Fibroblast of skin of scalp (primary cell): ENCODE measurements around the gene CALHM3.
"Not testable (repeated sequence)": the region's sequence is repeated elsewhere in the genome, so short reads cannot be mapped to it uniquely, and the experiment has no call there.

Experiments
- DNase-seq: peaks from one replicate; pipeline ENCODE4 v3.0.0-alpha.2; 2013

The CALHM3 gene

GRCh38 chr10:103502849-103503660 is 24.0 kb upstream of the CALHM3 start:
- DNase-seq, result no peak

GRCh38 chr10:103501186-103501585 is 22.1 kb upstream of the CALHM3 start:
- no peak for DNase-seq

- no peak for DNase-seq
Observed at GRCh38 chr10:103500481-103500880, 21.4 kb upstream of the CALHM3 start.

- no peak for DNase-seq
Observed at GRCh38 chr10:103499881-103500280, 20.8 kb upstream of the CALHM3 start.

GRCh38 chr10:103498936-103499638 is 20.0 kb upstream of the CALHM3 start:
- DNase-seq, result no peak

- no peak for DNase-seq
Observed at GRCh38 chr10:103497161-103497915, 18.3 kb upstream of the CALHM3 start.

- DNase-seq, result no peak
Observed at GRCh38 chr10:103495321-103495720, 16.3 kb upstream of the CALHM3 start.

- DNase-seq, result no peak
Observed at GRCh38 chr10:103493916-103494877, 15.2 kb upstream of the CALHM3 start.

- no peak for DNase-seq
Observed at GRCh38 chr10:103493362-103493915, 14.4 kb upstream of the CALHM3 start, which contains the start of gene NEURL1. TSS of gene NEURL1 (plus strand) at chr10:103493705. CDS start at chr10:103494388, 683 bp downstream.

GRCh38 chr10:103492655-103493261 is 13.7 kb upstream of the CALHM3 start:
- no peak for DNase-seq

GRCh38 chr10:103491729-103492364 is 12.8 kb upstream of the CALHM3 start:
- peak; percentile 92 for DNase-seq

GRCh38 chr10:103490986-103491314 is 11.9 kb upstream of the CALHM3 start:
- no peak for DNase-seq

- no peak for DNase-seq
Observed at GRCh38 chr10:103487410-103487708, 8.3 kb upstream of the CALHM3 start.

GRCh38 chr10:103486635-103487409 is 7.8 kb upstream of the CALHM3 start:
- DNase-seq, result not testable (repeated sequence)

GRCh38 chr10:103481974-103482531 is 3.0 kb upstream of the CALHM3 start:
- peak; percentile 62 for DNase-seq

GRCh38 chr10:103480521-103480920 is 1.5 kb upstream of the CALHM3 start:
- no peak for DNase-seq

- DNase-seq, result no peak
Observed at GRCh38 chr10:103478671-103479070, 369 bp downstream of the CALHM3 start.

GRCh38 chr10:103476046-103476768 is 2.8 kb downstream of the CALHM3 start:
- no peak for DNase-seq

- DNase-seq, result no peak
Observed at GRCh38 chr10:103475437-103475836, 3.6 kb downstream of the CALHM3 start.
